NT2/D1 (cell line): ENCODE results near the gene N4BP3.

Source experiments
- DNase-seq: peaks from one replicate; pipeline ENCODE4 v3.0.0-alpha.2; 2011; ENCODE audit warnings: low read depth, low spot score
- H3K27me3 ChIP-seq: 2 replicates; pipeline ENCODE4 v1.6.0; 2011; ENCODE audit warnings: mild to moderate bottlenecking; ENCODE audit not compliant: insufficient read length, insufficient read depth
- H3K36me3 ChIP-seq: 2 replicates; pipeline ENCODE4 v1.6.1; 2011; ENCODE audit warnings: mild to moderate bottlenecking, low read length, mixed read lengths; ENCODE audit not compliant: insufficient read depth, insufficient read length
- H3K4me1 ChIP-seq: 2 replicates; pipeline ENCODE4 v1.5.1; 2011; ENCODE audit not compliant: insufficient read depth, insufficient read length
- H3K4me3 ChIP-seq: 2 replicates; pipeline ENCODE4 v1.5.1; 2011; ENCODE audit warnings: low read depth; ENCODE audit not compliant: insufficient read length
- H3K9ac ChIP-seq: 2 replicates; pipeline ENCODE4 v1.6.0; 2011; ENCODE audit warnings: low read depth; ENCODE audit not compliant: insufficient read length
- H3K9me3 ChIP-seq: 2 replicates; pipeline ENCODE4 v1.5.1; 2011; ENCODE audit warnings: mild to moderate bottlenecking, low read length; ENCODE audit not compliant: insufficient read depth
- SUZ12 ChIP-seq: IDR thresholded peaks from 2 replicates; pipeline ENCODE4 v1.6.1; 2011; ENCODE audit not compliant: insufficient read length, insufficient read depth; ENCODE audit errors: extremely low read depth
- YY1 ChIP-seq: IDR thresholded peaks from 2 replicates; pipeline ENCODE4 v1.6.1; 2011; ENCODE audit not compliant: insufficient read length, insufficient read depth
- ZNF274 ChIP-seq: IDR thresholded peaks from 2 replicates; pipeline ENCODE4 v1.6.1; 2011; ENCODE audit warnings: mild to moderate bottlenecking, low read depth, low read length

N4BP3 gene

DNA sequence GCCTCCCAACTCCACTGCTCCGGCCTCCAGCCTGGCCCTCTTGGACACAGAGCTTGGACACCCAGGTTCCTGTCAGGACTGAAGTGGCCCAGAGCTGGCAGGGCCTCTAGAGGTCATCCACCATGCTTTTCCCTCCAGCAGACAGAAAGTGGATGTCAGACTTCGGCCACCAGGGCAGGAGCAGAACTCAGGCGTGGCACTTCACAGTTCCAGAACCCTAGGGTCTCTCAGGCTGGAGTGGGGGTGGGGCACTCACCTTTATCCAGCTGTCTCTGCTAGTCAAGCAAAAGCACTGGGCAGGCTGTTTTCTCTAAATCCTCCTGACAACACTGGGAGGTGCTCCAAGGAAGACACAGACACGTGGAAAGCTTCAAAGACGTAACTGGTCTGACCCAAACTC, 35.6 kb upstream of the N4BP3 start:
- peaks cover 9% of the 10 kb centered on the region for H3K27me3 ChIP-seq
- H3K4me1 ChIP-seq = no peaks in the 10 kb centered on the region
- H3K9ac ChIP-seq = no peak overlapping the region
- no peaks in the 10 kb centered on the region for H3K9me3 ChIP-seq
- no peak for TF ChIP-seq SUZ12
- no peak for TF ChIP-seq YY1
- no peak for TF ChIP-seq ZNF274
- no peaks in the 10 kb centered on the region for H3K36me3 ChIP-seq
- DNase-seq = no peak
- H3K4me3 ChIP-seq = no peak overlapping the region

DNA sequence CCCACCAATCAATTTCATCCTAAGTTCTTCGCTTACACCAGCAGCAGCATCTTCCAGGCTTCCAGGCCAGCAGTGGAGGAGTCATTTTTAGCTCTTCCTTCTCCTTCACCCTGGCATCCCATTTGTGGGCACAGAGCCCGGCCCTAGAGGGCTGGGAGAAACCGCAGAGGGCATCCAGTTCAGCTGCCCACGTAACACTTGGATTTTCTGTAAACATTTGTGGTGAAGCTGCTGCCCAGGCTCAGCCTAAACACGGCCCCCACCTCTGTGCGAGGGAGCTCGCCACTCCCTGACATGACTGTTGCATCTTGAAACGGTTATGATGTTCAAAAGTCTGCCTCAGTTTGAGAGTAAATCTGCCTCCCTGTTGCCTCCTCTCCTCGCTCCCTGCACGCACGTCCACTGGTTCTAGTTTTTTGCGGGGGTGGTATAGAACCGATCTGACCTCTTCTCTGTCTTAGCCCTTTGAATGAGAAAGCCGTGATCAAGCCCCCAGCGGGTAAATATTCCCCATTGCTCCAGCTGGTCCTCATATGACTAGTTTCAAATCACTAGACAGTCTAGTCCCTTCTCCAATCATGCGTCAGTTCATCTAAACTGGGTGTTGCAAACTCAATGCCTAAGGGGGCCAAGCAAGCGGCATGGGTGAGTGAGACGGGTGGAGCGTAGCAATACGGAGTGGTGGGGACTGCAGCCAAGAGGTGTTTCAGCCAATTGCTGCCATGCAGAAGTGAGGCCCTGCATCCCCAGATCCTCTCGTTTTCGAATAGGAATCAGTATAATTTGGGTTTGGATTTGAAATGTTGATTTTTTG, 34.9 kb upstream of the N4BP3 start:
- no peak for TF ChIP-seq YY1
- H3K27me3 ChIP-seq = peaks cover 9% of the 10 kb centered on the region
- no peaks in the 10 kb centered on the region for H3K36me3 ChIP-seq
- H3K9ac ChIP-seq = peak overlapping the region; percentile 32
- H3K4me1 ChIP-seq = peaks cover 1% of the 10 kb centered on the region
- DNase-seq = no peak
- H3K4me3 ChIP-seq = no peak overlapping the region
- H3K9me3 ChIP-seq = no peaks in the 10 kb centered on the region

DNA sequence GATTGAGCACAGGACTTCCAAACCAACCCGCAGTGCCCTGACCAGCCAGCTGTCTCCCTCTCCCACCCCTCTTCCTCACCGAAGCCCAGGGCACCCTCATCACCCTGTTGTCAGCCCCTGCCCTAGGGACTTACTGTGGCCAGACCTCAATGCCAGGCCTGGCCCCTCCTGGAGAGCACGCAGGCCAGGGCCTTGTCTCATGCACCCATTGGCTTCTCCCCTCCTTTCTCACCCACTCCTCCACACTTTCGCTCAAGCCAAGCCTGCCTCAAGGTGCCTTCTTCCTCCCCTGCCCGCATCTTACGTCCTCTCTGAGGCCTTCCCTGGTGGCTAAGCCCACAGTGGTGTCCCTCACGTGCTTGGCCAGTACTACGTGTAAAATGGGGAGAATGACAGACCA, 33.3 kb upstream of the N4BP3 start:
- no peak for DNase-seq

DNA sequence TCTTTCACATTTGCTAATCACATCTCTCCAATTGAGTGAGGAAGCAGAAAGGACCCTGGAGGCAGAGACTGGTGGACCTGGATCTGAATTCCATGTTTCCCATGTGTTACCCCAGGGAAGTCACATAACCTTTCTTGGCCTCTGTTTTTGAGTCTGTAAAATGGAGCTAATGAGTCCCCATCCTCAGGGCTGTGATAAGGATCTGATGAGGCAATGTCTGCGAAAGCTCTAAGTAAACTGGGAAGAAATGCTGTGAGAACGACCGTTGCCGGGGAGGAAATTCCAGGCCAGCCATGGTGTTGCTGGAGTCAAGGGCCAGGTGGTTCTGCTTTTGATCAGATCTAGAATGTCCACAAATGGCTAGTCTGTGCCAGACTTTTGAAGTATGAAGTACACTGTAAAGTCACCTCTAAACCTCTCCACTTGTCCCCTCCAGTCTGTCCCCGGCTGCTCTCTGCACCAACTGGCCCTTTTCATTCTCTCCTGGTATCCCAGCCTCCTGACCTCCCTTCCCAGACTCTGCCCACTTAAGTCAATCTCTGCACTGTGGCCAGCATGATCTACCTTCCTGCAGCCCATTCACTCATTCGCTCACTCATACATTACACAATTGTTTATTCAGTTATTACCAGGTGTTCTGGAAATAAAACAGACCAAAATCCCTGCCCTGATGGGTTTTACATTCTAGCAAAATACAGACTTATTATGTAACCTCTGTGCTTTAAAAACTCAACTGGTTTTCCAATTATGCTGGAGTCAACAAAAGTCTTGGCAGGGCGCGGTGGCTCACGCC, 32.5 kb upstream of the N4BP3 start:
- TF ChIP-seq ZNF274 = no peak
- TF ChIP-seq SUZ12 = no peak
- TF ChIP-seq YY1 = no peak

More for the DNA sequence above, 33.3 kb upstream of the N4BP3 start:
- H3K27me3 ChIP-seq = peaks cover 7% of the 10 kb centered on the region
- H3K36me3 ChIP-seq = no peaks in the 10 kb centered on the region
- H3K9me3 ChIP-seq = no peaks in the 10 kb centered on the region
- no peak for TF ChIP-seq YY1
- TF ChIP-seq SUZ12 = no peak
- TF ChIP-seq ZNF274 = no peak
- no peak overlapping the region for H3K4me3 ChIP-seq
- H3K9ac ChIP-seq = no peak overlapping the region
- peaks cover 5% of the 10 kb centered on the region for H3K4me1 ChIP-seq

DNA sequence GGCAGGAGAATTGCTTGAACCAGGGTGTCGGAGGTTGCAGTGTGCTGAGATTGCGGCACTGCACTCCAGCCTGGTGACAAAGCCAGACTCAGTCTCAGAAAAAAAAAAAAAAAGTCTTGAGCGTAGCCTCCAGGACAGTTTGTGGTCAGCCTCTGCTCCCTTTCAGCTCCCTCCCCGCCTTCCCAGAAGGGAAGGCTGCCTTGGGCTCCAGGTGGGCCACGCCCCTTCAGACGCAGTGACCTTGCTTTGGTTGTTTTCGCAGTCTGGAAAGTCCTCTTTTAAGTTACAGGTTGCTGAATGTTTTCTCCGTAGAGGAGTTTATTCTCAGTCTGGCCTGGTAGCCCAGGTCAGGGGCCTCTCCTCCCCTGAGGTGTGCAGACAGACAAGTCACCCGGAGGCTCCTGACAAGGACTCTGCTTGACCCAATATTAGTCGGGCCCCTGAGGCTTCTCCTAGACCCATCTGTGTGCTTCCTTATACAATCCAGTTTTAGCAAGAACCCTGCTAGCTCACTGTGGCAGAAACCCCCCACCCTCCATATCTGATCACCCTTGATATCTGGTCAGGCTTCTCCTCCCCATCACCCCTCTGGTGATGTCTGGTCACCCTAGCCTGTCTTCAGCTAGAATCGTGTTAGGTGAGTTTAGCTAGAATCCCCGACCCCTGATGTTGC, 31.6 kb upstream of the N4BP3 start:
- no peak overlapping the region for H3K9ac ChIP-seq
- no peaks in the 10 kb centered on the region for H3K27me3 ChIP-seq
- TF ChIP-seq ZNF274 (no peak), SUZ12 (no peak), YY1 (no peak)
- no peak overlapping the region for H3K4me3 ChIP-seq
- no peaks in the 10 kb centered on the region for H3K36me3 ChIP-seq
- peaks cover 5% of the 10 kb centered on the region for H3K4me1 ChIP-seq
- H3K9me3 ChIP-seq = no peaks in the 10 kb centered on the region
- no peak for DNase-seq

More for the DNA sequence above, 32.5 kb upstream of the N4BP3 start:
- Histone ChIP-seq H3K4me3 (no peak overlapping the region), H3K4me1 (peaks cover 5% of the 10 kb centered on the region), H3K36me3 (no peaks in the 10 kb centered on the region), H3K9ac (no peak overlapping the region), H3K9me3 (no peaks in the 10 kb centered on the region), H3K27me3 (no peaks in the 10 kb centered on the region)
- DNase-seq = no peak

DNA sequence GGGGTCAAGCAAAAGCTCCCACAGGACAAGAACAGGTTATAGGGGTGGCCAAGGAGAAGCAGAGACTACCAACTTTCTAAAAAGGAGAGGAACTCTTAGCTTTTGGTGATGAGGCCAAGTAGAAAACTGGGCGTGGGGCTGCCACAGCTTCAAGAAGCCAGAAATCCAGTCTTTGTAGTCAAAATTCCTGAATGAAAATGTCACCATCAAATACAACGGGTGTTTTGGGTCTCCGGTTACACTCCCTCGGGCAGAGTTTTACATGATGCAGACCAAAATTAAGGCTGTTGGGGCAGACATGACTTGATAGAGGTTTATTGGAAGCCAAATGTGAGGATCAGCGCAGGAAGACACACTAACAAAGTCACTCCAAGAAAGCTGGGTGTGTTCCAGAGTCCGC, 29.4 kb upstream of the N4BP3 start:
- H3K9me3 ChIP-seq = no peaks in the 10 kb centered on the region
- H3K36me3 ChIP-seq = no peaks in the 10 kb centered on the region
- no peak for DNase-seq
- no peak for TF ChIP-seq SUZ12
- TF ChIP-seq ZNF274 = no peak
- TF ChIP-seq YY1 = no peak
- no peak overlapping the region for H3K4me3 ChIP-seq
- H3K4me1 ChIP-seq = peaks cover 5% of the 10 kb centered on the region
- no peak overlapping the region for H3K9ac ChIP-seq
- no peaks in the 10 kb centered on the region for H3K27me3 ChIP-seq

DNA sequence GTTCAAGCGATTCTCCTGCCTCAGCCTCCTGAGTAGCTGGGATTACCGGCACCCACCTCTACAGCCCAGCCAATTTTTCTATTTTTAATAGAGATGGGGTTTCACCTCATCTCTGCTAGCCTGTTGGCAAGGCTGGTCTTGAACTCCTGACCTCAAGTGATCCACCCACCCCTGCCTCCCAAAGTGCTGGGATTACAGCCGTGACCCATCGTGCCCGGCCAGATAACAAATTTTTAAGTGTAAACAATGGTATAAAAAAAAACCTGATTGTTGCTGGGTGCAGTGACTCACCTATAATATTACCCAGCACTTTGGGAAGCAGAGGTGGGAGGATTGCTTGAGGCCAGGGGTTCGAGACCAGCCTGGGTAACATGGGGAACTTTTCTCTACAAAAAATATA, 28.0 kb upstream of the N4BP3 start:
- TF ChIP-seq SUZ12 (no peak), YY1 (no peak), ZNF274 (no peak)
- Histone ChIP-seq H3K9ac (no peak overlapping the region), H3K9me3 (no peaks in the 10 kb centered on the region), H3K4me1 (peaks cover 5% of the 10 kb centered on the region), H3K27me3 (no peaks in the 10 kb centered on the region), H3K4me3 (no peak overlapping the region), H3K36me3 (no peaks in the 10 kb centered on the region)
- DNase-seq = no peak
